ENCODE results near the gene P2RY12. TPM values are rescaled to one million over a fixed set of nuclear protein-coding genes. Genes with fewer than 3 reads are reported as not detected.

P2RY12 gene
- total and polyA plus RNA-seq, 2 donors (not counting 3 experiments of a cell fraction or from before 2014, with no cell fraction given), result not detected

DNA sequence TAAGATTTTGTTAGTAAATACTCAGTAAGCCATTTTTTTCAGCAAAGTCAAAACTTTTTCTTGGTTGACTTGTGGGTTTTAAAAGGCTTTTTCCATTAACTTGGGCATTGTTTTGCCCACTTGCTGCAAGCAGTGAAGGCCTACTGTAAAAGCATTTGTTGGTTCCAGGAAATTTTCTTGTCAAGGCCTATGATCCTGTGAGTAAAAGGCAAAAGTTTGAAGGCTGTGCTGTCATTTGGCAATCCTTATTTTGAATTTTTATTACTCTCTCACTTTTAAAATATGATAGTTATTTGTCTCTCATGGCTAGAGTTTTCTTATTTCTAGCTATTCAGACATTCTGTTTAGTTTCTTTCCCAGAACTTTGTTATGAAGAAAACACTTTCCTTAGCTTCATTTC is 13.0 kb downstream of the P2RY12 start:
- no peaks in the 10 kb centered on the region for H4K20me1 ChIP-seq (replicated peaks; ENCODE audit: control insufficient read depth, extremely low read depth, insufficient read depth, low read length)
- no peak overlapping the region for H3K4me3 ChIP-seq (replicated peaks in 1 of 3; ENCODE audit: insufficient read depth in 1 of 3, low read depth in 1 of 3, low read length in 3 of 3)
- no peaks in the 10 kb centered on the region for H3K79me2 ChIP-seq (ENCODE audit: control insufficient read depth, insufficient read depth, low read length)
- ChIA-PET CTCF (interaction anchor here (1.1 kb wide), 1 partner anchor 10 kb away, joined by 3 read pairs; no protein-coding TSS in a partner anchor), POLR2A (no interaction called here)
- no TSS peak for BruUV-seq (replicated peaks)
- H3K27me3 ChIP-seq (ENCODE audit: control insufficient read depth in 2 of 2, insufficient read depth in 2 of 2, low read length in 2 of 2), result no peaks in the 10 kb centered on the region
- DNase-seq (ENCODE audit: low read depth, low spot score) (no peak), FAIRE-seq (no peak)
- no peak overlapping the region for H2AFZ ChIP-seq (ENCODE audit: low read depth, low read length)
- H3K9ac ChIP-seq (replicated peaks; ENCODE audit: extremely low read depth, insufficient read depth, low read length), result no peak overlapping the region
- H3K27ac ChIP-seq (ENCODE audit: insufficient read depth, low read depth, low read length), result no peak overlapping the region
- dilution Hi-C loops (cut with MboI; ENCODE audit: extremely low pct_ligation_motif_present, low sequenced_read_pairs), result no loop called here
- H3K4me2 ChIP-seq (ENCODE audit: insufficient read depth, low read length), result no peak overlapping the region
- intact Hi-C loops (cut with micrococcal nuclease), result no loop called here
- TF ChIP-seq MYC (IDR thresholded peaks at IDR 0.05; ENCODE audit: low read depth, low read length), result no peak
- no peak for TF ChIP-seq EZH2 (IDR thresholded peaks at IDR 0.05; ENCODE audit: borderline replicate concordance, low read depth, low read length, severe bottlenecking)
- TF ChIP-seq FOS (IDR thresholded peaks at IDR 0.05; ENCODE audit: borderline replicate concordance, insufficient read depth, low read length), result no peak
- TF ChIP-seq POLR2AphosphoS5 (IDR thresholded peaks at IDR 0.05; ENCODE audit: insufficient read depth, low read depth, low read length), result no peak
- TF ChIP-seq, protein P1, sequence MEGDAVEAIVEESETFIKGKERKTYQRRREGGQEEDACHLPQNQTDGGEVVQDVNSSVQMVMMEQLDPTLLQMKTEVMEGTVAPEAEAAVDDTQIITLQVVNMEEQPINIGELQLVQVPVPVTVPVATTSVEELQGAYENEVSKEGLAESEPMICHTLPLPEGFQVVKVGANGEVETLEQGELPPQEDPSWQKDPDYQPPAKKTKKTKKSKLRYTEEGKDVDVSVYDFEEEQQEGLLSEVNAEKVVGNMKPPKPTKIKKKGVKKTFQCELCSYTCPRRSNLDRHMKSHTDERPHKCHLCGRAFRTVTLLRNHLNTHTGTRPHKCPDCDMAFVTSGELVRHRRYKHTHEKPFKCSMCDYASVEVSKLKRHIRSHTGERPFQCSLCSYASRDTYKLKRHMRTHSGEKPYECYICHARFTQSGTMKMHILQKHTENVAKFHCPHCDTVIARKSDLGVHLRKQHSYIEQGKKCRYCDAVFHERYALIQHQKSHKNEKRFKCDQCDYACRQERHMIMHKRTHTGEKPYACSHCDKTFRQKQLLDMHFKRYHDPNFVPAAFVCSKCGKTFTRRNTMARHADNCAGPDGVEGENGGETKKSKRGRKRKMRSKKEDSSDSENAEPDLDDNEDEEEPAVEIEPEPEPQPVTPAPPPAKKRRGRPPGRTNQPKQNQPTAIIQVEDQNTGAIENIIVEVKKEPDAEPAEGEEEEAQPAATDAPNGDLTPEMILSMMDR (IDR thresholded peaks at IDR 0.05; ENCODE audit: extremely low read depth in 1 of 2, insufficient read depth in 1 of 2, low read depth in 1 of 2, low read length in 2 of 2), result no peak
- no peak for TF ChIP-seq GATA2 (IDR thresholded peaks at IDR 0.05; ENCODE audit: insufficient read depth, insufficient read length, low read depth, low read length)
- no peak for TF ChIP-seq POLR2A (IDR thresholded peaks at IDR 0.05; ENCODE audit: low read depth, low read length)
- TF ChIP-seq JUN (IDR thresholded peaks at IDR 0.05; ENCODE audit: borderline replicate concordance, insufficient read depth, insufficient read length, low read depth), result no peak
- TF ChIP-seq, protein P2, sequence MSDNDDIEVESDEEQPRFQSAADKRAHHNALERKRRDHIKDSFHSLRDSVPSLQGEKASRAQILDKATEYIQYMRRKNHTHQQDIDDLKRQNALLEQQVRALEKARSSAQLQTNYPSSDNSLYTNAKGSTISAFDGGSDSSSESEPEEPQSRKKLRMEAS (IDR thresholded peaks at IDR 0.05; ENCODE audit: insufficient read depth, insufficient read length), result no peak
- H3K9me3 ChIP-seq (replicated peaks; ENCODE audit: control insufficient read depth, insufficient read depth, low read length), result no peaks in the 10 kb centered on the region
- H3K4me1 ChIP-seq (ENCODE audit: control insufficient read depth, extremely low read depth, insufficient read depth, low read length), result no peaks in the 10 kb centered on the region
- no peaks in the 10 kb centered on the region for H3K36me3 ChIP-seq (ENCODE audit: control insufficient read depth in 2 of 2, extremely low read depth in 1 of 2, insufficient read depth in 2 of 2, low read length in 2 of 2)
- no peaks in the 10 kb centered on the region for H3K9me1 ChIP-seq (replicated peaks; ENCODE audit: control insufficient read depth, extremely low read depth, insufficient read depth, low read length)
